GM12891 (cell line): ENCODE measurements around the gene HID1.

Source experiments
- POLR2A ChIP-seq: IDR thresholded peaks from 2 replicates; pipeline ENCODE4 v1.6.1; 2011; ENCODE audit warnings: low read depth, low read length, control low read depth
- POLR2AphosphoS5 ChIP-seq: IDR thresholded peaks from 2 replicates; pipeline ENCODE4 v1.6.1; 2011; ENCODE audit warnings: low read depth, low read length, control low read depth
- TAF1 ChIP-seq: IDR thresholded peaks from 2 replicates; pipeline ENCODE4 v1.6.1; 2011; ENCODE audit warnings: low read depth, low read length, control low read depth

DNA sequence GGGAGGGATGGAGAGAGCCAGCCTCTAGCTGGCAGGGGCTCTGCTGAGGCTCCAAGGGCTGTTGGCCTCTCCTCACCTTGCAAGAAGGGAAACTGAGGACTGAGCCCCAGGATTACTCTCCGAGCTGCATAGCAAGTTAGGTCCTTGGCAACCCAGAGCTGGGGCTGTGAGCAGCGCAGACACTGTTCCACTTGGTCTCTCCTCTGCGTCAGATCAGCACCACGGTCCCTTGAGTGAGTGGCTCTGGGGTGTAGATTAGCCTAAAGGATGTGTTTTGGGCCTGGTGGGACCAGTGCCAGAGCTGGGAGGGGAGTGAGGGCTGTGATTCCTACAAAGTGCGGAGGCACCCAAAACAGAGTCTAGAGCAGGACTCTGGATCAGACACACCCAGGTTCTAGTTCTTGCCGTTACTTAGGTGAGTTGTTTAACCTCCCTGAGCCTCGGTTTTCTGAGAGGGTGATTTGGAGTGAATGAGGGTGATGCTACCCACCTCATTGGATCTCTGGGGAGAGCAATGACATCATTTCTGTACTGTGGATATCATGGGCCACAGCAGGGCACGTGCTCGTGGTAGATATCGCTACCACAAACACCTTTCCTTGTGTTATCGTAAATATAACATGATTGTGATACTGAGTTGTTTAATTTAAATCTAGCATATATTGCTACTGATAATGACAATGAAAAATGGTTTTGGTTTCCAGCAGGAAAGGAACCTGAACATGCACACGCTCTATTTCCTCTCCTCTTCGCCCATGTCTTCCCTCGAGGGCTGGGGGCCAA lies 71.0 kb downstream of the HID1 start:
- TF ChIP-seq POLR2A = no peak
- TF ChIP-seq TAF1 = no peak
- no peak for TF ChIP-seq POLR2AphosphoS5
